Measurements from ENCODE around the gene ADAM15.

ADAM15 gene

DNA sequence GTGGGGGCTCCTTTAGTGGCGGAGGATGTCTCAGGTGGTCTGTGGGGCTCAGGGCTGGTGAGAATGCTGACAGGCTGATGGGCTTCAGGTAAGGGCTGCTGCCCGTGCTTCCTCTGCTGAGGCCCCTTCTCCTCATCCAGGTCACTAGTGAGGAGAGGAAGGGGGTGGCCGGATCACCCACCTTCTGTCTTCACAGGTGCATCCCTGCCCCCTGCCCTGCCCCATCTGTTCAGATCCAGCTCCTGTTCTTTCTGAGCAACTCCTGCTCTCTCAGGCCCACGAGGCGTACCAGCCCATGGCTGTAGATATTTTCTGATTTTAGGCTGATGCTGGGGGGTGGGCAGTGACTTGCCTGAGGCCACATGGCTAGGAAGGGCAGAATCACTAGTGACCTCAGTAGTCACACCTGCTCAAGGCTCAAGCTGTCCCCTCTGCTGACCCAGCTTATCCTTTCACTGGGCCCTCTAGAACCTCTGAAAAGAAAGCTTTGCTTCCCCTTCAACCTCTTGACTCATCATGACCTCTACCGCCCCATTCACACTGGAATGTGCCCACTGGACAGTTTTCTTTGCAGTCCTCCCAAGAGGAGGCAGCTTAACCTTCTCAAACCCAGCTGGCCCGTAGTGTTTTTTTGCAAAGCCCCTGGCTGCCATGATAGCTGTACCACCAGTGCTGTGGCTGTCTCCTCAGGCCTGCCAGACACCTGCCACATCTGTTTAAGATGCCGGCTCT, 32.3 kb upstream of the ADAM15 start:
- Histone ChIP-seq H3K9me3 (ENCODE audit: control insufficient read depth, insufficient read depth, low read depth, low read length) (no peaks in the 10 kb centered on the region), H3K27ac (ENCODE audit: extremely low read depth, low read depth, low read length) (no peak overlapping the region), H3K4me3 (ENCODE audit: low read depth, low read length) (no peak overlapping the region), H3K4me1 (ENCODE audit: control insufficient read depth, insufficient read depth, low read length) (0 out of 2 replicates have a peak, but pooled peaks cover 3% of the 10 kb centered on the region), H3K36me3 (ENCODE audit: control insufficient read depth in 2 of 2, insufficient read depth in 1 of 2, low read length in 2 of 2) (peaks cover 0 to 30% of the 10 kb centered on the region in 2 experiments; a peak in 1 of 3 replicates)
- ChIA-PET POLR2A (interaction anchor here (0.7 to 2.2 kb wide), 2 partner anchors 32 to 46 kb away, joined by 3 to 8 read pairs; partner anchors contain the start of gene ADAM15), CTCF (interaction anchor here (0.7 to 3.3 kb wide), 17 partner anchors 12 to 816 kb away, joined by 3 to 38 read pairs (median 5); partner anchors contain the start of genes DCST1, DCST2, FLAD1 and LENEP)
- TF ChIP-seq FEZF1 (tag by site-specific recombination; IDR thresholded peaks at IDR 0.05), result no peak
- TF ChIP-seq ZNF658 (tag by site-specific recombination; IDR thresholded peaks at IDR 0.05), result no peak
- no peak for TF ChIP-seq ZNF239 (tag by site-specific recombination; IDR thresholded peaks at IDR 0.05)
- no peak for TF ChIP-seq HOXC10 (CRISPR knock-in tag; IDR thresholded peaks at IDR 0.05)
- TF ChIP-seq ZNF10 (tag by site-specific recombination; IDR thresholded peaks at IDR 0.05), result no peak
- TF ChIP-seq GLIS1 (tag by site-specific recombination; IDR thresholded peaks at IDR 0.05), result no peak
- TF ChIP-seq, protein P1, sequence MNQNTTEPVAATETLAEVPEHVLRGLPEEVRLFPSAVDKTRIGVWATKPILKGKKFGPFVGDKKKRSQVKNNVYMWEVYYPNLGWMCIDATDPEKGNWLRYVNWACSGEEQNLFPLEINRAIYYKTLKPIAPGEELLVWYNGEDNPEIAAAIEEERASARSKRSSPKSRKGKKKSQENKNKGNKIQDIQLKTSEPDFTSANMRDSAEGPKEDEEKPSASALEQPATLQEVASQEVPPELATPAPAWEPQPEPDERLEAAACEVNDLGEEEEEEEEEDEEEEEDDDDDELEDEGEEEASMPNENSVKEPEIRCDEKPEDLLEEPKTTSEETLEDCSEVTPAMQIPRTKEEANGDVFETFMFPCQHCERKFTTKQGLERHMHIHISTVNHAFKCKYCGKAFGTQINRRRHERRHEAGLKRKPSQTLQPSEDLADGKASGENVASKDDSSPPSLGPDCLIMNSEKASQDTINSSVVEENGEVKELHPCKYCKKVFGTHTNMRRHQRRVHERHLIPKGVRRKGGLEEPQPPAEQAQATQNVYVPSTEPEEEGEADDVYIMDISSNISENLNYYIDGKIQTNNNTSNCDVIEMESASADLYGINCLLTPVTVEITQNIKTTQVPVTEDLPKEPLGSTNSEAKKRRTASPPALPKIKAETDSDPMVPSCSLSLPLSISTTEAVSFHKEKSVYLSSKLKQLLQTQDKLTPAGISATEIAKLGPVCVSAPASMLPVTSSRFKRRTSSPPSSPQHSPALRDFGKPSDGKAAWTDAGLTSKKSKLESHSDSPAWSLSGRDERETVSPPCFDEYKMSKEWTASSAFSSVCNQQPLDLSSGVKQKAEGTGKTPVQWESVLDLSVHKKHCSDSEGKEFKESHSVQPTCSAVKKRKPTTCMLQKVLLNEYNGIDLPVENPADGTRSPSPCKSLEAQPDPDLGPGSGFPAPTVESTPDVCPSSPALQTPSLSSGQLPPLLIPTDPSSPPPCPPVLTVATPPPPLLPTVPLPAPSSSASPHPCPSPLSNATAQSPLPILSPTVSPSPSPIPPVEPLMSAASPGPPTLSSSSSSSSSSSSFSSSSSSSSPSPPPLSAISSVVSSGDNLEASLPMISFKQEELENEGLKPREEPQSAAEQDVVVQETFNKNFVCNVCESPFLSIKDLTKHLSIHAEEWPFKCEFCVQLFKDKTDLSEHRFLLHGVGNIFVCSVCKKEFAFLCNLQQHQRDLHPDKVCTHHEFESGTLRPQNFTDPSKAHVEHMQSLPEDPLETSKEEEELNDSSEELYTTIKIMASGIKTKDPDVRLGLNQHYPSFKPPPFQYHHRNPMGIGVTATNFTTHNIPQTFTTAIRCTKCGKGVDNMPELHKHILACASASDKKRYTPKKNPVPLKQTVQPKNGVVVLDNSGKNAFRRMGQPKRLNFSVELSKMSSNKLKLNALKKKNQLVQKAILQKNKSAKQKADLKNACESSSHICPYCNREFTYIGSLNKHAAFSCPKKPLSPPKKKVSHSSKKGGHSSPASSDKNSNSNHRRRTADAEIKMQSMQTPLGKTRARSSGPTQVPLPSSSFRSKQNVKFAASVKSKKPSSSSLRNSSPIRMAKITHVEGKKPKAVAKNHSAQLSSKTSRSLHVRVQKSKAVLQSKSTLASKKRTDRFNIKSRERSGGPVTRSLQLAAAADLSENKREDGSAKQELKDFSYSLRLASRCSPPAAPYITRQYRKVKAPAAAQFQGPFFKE (tag by site-specific recombination; IDR thresholded peaks at IDR 0.05; ENCODE audit: borderline replicate concordance), result no peak
- TF ChIP-seq, protein P2, sequence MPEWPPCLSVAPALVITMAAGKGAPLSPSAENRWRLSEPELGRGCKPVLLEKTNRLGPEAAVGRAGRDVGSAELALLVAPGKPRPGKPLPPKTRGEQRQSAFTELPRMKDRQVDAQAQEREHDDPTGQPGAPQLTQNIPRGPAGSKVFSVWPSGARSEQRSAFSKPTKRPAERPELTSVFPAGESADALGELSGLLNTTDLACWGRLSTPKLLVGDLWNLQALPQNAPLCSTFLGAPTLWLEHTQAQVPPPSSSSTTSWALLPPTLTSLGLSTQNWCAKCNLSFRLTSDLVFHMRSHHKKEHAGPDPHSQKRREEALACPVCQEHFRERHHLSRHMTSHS (tag by site-specific recombination; IDR thresholded peaks at IDR 0.05), result no peak

DNA sequence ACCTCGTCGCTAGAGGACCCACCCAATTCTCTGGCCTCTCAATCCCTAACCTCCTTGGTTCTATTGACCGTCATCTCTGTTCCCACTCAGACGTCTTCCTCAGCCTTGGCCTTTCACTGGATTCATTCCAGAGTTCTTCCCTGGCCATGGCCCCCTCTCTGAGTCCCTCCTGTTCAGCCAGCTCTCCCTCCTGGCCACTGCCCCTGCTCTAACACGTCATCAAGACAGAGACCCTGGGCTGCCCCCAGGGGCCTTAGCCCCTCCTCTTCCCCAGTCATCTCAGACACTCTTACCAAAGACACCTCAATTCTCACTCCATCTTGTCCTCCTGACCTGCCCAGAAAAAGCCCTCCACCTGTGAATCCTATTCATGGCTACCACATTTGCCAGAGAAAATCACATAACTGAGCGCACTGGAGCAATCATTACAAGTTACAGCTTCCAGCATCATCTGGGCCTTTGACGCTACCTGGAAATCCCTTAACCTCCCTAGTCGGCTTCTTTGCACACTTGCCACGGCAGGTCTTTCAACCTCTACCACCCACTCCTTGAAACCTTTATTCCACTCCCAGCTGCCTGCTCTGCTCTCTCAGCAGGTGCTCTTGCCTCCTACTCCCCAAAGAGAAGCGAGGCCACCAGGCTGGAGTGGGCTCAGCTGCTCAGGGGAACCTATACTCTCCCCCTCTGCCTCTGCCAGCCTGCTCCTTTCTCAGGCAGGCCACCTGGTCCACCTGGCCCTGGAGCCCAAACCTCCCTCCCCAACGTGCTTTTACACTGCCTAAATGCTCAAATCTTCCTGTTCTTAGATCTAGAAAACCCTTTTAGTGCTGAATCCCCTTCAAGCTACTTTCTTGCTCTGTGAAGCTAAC, 31.5 kb upstream of the ADAM15 start:
- Histone ChIP-seq H3K36me3 (ENCODE audit: control insufficient read depth in 2 of 2, insufficient read depth in 1 of 2, low read length in 2 of 2) (peaks cover 0 to 22% of the 10 kb centered on the region in 2 experiments; a peak in 1 of 3 replicates), H3K4me3 (ENCODE audit: low read depth, low read length) (no peak overlapping the region), H3K4me1 (ENCODE audit: control insufficient read depth, insufficient read depth, low read length) (0 out of 2 replicates have a peak, but pooled peaks cover 3% of the 10 kb centered on the region), H3K9me3 (ENCODE audit: control insufficient read depth, insufficient read depth, low read depth, low read length) (no peaks in the 10 kb centered on the region), H3K27ac (ENCODE audit: extremely low read depth, low read depth, low read length) (no peak overlapping the region)
- no peak for TF ChIP-seq REPIN1 (tag by site-specific recombination; IDR thresholded peaks at IDR 0.05; ENCODE audit: low read depth)
- peak; percentile 55 for TF ChIP-seq ZFHX2 (tag by site-specific recombination; conservative IDR thresholded peaks at IDR 0.05)
- peak; percentile 53; the same call in 1 of the 2 replicates for TF ChIP-seq EGR2 (tag by site-specific recombination; IDR thresholded peaks at IDR 0.05; ENCODE audit: low read depth)
- CTCF ChIA-PET, result interaction anchor here (0.8 to 3.3 kb wide), 10 partner anchors 14 to 58 kb away, joined by 3 to 19 read pairs (median 4); partner anchors contain the start of genes ADAM15, DCST1, DCST2 and PYGO2
- POLR2A ChIA-PET, result interaction anchor here (0.7 to 2.0 kb wide), 2 partner anchors 31 to 49 kb away, joined by 3 to 4 read pairs; partner anchors contain the start of genes ADAM15 and SHC1

All from HEK293 (cell line).